ENCODE data around the gene SAMD11.

SAMD11 gene

GRCh38 chr1:916173-917075, 7.3 kb upstream of the SAMD11 start:
- in situ Hi-C loops (cut with HindIII; ENCODE audit: low sequenced_read_pairs) = no loop called here

- in situ Hi-C loops (cut with HindIII; ENCODE audit: low sequenced_read_pairs) = no loop called here
Measured at GRCh38 chr1:917076-917459, 6.7 kb upstream of the SAMD11 start.

GRCh38 chr1:917466-918091, 6.1 kb upstream of the SAMD11 start:
- in situ Hi-C loops (cut with HindIII; ENCODE audit: low sequenced_read_pairs) = no loop called here

GRCh38 chr1:918353-918752, 5.4 kb upstream of the SAMD11 start:
- in situ Hi-C loops (cut with HindIII; ENCODE audit: low sequenced_read_pairs) = no loop called here

GRCh38 chr1:918843-919242, 4.9 kb upstream of the SAMD11 start:
- in situ Hi-C loops (cut with HindIII; ENCODE audit: low sequenced_read_pairs) = no loop called here

GRCh38 chr1:919271-919872, 4.4 kb upstream of the SAMD11 start:
- in situ Hi-C loops (cut with HindIII; ENCODE audit: low sequenced_read_pairs) = no loop called here

GRCh38 chr1:920010-920409, 3.7 kb upstream of the SAMD11 start:
- in situ Hi-C loops (cut with HindIII; ENCODE audit: low sequenced_read_pairs) = no loop called here

- in situ Hi-C loops (cut with HindIII; ENCODE audit: low sequenced_read_pairs) = no loop called here
Measured at GRCh38 chr1:920521-920920, 3.2 kb upstream of the SAMD11 start.

- in situ Hi-C loops (cut with HindIII; ENCODE audit: low sequenced_read_pairs) = no loop called here
Measured at GRCh38 chr1:921011-921837, 2.5 kb upstream of the SAMD11 start.

- in situ Hi-C loops (cut with HindIII; ENCODE audit: low sequenced_read_pairs) = no loop called here
Measured at GRCh38 chr1:923991-924655, 400 bp downstream of the SAMD11 start.

GRCh38 chr1:924656-925560, 1.2 kb downstream of the SAMD11 start:
- in situ Hi-C loops (cut with HindIII; ENCODE audit: low sequenced_read_pairs) = no loop called here

- in situ Hi-C loops (cut with HindIII; ENCODE audit: low sequenced_read_pairs) = no loop called here
Measured at GRCh38 chr1:925561-926421, 2.1 kb downstream of the SAMD11 start.

GRCh38 chr1:927234-927633, 3.5 kb downstream of the SAMD11 start:
- in situ Hi-C loops (cut with HindIII; ENCODE audit: low sequenced_read_pairs) = no loop called here

- in situ Hi-C loops (cut with HindIII; ENCODE audit: low sequenced_read_pairs) = no loop called here
Measured at GRCh38 chr1:927748-928147, 4.0 kb downstream of the SAMD11 start.

- in situ Hi-C loops (cut with HindIII; ENCODE audit: low sequenced_read_pairs) = no loop called here
Measured at GRCh38 chr1:928825-929661, 5.3 kb downstream of the SAMD11 start.

GRCh38 chr1:929712-930632, 6.2 kb downstream of the SAMD11 start:
- in situ Hi-C loops (cut with HindIII; ENCODE audit: low sequenced_read_pairs) = no loop called here

Data from DLD1 (cell line).